MM.1S (cell line): ENCODE measurements around the gene STK4.

Experiments used
- CTCF ChIP-seq: fragments of 300-600 bp; sonication (generic); IDR thresholded peaks from 2 replicates; pipeline ENCODE4 v1.5.1; 2016; ENCODE audit warnings: antibody characterized with exemption, low read length, mixed read lengths
- EZH2 ChIP-seq: fragments of 300-600 bp; sonication (generic); optimal IDR thresholded peaks from 2 replicates; pipeline ENCODE3; 2017; ENCODE audit warnings: low read depth, mild to moderate bottlenecking, antibody characterized with exemption, low read length, mixed read lengths
- EZH2phosphoT487 ChIP-seq: fragments of 300-600 bp; sonication (generic); IDR thresholded peaks from 2 replicates; pipeline ENCODE4 v1.6.1; 2018; ENCODE audit warnings: antibody characterized with exemption, low read length

GRCh38 chr20:45056473-45057173 lies 90.3 kb downstream of the STK4 start:
- TF ChIP-seq CTCF (no peak), EZH2 (no peak), EZH2phosphoT487 (no peak)
